ENCODE results near the gene SLC25A38. TPM values are rescaled to one million over a fixed set of nuclear protein-coding genes. Genes with fewer than 3 reads are reported as not detected.

SLC25A38 gene
- total RNA-seq, 1 experiment from 2014 or later = 45.9 TPM

DNA sequence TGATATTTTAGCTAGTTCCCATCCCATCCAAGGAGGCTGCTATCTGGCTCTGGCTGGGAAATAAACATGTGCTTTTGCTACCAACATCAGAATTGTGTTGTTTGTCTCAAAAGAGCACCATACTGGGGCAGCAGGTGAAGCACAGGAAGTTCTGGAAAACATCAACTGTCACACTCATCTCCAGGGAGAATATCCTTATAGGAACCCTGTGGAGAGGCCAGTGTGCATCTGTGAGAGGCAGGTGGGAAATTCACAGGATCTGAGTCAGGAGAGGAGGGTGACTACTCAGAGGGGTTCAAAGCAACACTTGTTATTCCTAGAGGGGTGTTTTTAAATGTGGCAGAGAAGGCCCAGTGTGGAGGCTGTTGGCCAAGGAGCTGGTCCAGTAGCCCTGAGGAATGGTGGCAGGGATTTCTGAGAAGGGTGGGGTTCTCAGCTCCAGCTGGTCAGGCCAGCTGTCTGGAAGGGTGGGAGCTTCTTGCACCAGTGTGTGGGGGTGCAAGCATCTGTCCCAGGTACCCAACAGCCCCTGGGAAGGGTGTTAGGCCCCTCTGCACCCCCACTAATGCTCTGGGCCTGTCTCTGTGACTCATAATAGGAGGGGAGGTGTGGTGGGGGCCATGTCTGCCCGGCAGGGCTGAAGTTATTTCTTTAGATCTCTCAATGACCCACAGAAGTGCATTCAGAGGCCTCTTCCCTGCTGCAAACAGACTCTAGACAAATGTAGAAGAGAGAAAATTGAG lies 52.0 kb downstream of the SLC25A38 start:
- Mint-ChIP-seq H3K4me1 (ENCODE audit: insufficient read depth, unreplicated experiment) (peaks cover 17% of the 10 kb centered on the region), H3K36me3 (ENCODE audit: insufficient read depth, unreplicated experiment) (no peaks in the 10 kb centered on the region), H3K9me3 (ENCODE audit: unreplicated experiment) (no peaks in the 10 kb centered on the region), H3K27ac (ENCODE audit: low read depth, unreplicated experiment) (no peak overlapping the region), H3K4me3 (ENCODE audit: unreplicated experiment) (no peak overlapping the region), H3K27me3 (ENCODE audit: insufficient read depth, unreplicated experiment) (no peaks in the 10 kb centered on the region)
- DNase-seq (ENCODE audit: unreplicated experiment) = no peak
- POLR2A ChIA-PET = interaction anchor here (1.6 kb wide), 1 partner anchor 27 kb away, joined by 3 read pairs; no protein-coding TSS in a partner anchor
- CTCF ChIA-PET = interaction anchor here (0.5 to 1.4 kb wide), 8 partner anchors 10 to 280 kb away, joined by 3 to 6 read pairs (median 3); no protein-coding TSS in a partner anchor
- intact Hi-C loops (cut with micrococcal nuclease) = no loop called here
- TF ChIP-seq, protein P1, sequence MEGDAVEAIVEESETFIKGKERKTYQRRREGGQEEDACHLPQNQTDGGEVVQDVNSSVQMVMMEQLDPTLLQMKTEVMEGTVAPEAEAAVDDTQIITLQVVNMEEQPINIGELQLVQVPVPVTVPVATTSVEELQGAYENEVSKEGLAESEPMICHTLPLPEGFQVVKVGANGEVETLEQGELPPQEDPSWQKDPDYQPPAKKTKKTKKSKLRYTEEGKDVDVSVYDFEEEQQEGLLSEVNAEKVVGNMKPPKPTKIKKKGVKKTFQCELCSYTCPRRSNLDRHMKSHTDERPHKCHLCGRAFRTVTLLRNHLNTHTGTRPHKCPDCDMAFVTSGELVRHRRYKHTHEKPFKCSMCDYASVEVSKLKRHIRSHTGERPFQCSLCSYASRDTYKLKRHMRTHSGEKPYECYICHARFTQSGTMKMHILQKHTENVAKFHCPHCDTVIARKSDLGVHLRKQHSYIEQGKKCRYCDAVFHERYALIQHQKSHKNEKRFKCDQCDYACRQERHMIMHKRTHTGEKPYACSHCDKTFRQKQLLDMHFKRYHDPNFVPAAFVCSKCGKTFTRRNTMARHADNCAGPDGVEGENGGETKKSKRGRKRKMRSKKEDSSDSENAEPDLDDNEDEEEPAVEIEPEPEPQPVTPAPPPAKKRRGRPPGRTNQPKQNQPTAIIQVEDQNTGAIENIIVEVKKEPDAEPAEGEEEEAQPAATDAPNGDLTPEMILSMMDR (IDR thresholded peaks at IDR 0.05; ENCODE audit: unreplicated experiment) = no peak
- no TSS peak for BruUV-seq (replicated peaks)

DNA sequence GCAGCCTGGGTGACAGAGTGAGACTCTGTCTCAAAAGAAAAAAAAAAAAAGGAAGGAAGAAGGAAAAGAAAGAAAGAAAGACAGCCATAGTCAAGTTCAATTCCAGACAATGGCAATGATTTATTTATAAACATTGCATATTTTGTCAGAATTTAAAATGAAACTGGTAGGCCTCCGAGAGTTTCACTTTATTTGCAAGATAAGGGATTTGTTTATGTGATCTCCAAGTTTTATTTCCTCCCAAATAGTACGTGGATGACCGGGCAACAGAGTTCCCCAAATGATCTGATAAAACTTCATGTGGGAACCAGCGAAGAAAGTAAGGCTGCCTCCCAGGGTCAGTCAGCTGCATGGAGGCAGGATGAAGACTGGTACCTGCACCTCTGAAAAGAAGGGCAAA lies 55.7 kb downstream of the SLC25A38 start:
- Mint-ChIP-seq H3K36me3 (ENCODE audit: insufficient read depth, unreplicated experiment) (no peaks in the 10 kb centered on the region), H3K4me3 (ENCODE audit: unreplicated experiment) (no peak overlapping the region), H3K9me3 (ENCODE audit: unreplicated experiment) (no peaks in the 10 kb centered on the region), H3K27me3 (ENCODE audit: insufficient read depth, unreplicated experiment) (no peaks in the 10 kb centered on the region), H3K4me1 (ENCODE audit: insufficient read depth, unreplicated experiment) (peaks cover 13% of the 10 kb centered on the region), H3K27ac (ENCODE audit: low read depth, unreplicated experiment) (no peak overlapping the region)
- CTCF ChIA-PET = interaction anchor here (0.8 to 2.3 kb wide), 3 partner anchors 9 to 60 kb away, joined by 3 to 15 read pairs (median 9); no protein-coding TSS in a partner anchor
- TF ChIP-seq, protein P1 (IDR thresholded peaks at IDR 0.05; ENCODE audit: unreplicated experiment) = no peak
- no peak for DNase-seq (ENCODE audit: unreplicated experiment)
- intact Hi-C loops (cut with micrococcal nuclease) = no loop called here
- POLR2A ChIA-PET = no interaction called here
- no TSS peak for BruUV-seq (replicated peaks)

DNA sequence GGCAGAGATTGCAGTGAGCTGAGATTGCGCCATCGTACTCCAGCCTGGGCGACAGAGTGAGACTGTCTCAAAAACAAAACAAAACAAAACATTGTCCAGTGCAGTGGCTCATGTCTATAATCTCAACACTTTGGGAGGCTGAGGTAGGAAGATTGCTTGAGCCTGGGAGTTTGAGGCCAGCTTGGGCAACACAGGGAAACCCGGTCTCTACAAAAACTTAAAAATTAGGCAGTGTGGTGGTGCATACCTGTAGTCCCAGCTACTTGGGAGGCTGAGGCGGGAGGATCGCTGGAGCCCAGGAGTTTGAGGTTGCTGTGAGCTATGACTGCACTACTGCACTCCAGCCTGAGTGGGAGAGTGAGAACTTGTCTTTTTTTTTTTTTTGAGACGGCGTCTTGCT lies 57.1 kb downstream of the SLC25A38 start:
- BruUV-seq (replicated peaks) = no TSS peak
- CTCF ChIA-PET = interaction anchor here (0.6 to 2.3 kb wide), 3 partner anchors 7 to 752 kb away, joined by 3 to 15 read pairs (median 9); no protein-coding TSS in a partner anchor

DNA sequence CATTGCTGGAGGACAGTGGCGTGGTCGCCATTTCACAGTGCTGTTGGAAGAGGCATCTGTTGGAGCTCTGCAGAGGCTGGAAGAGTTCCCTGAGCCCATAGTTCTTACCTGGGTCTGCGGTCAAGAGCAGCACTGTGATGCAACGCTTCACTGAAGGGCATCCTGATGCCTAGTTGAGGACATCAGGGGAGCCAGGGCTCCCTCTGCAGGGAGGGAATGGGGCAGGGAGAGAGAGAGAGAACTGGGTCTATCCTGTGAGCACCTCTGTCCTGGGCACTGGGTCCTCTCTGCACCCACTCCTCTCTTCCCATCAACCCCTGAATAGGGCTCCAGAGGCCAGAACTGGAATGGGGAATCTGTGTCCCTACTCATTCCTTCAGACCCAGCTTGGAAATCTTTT lies 60.4 kb downstream of the SLC25A38 start:
- Mint-ChIP-seq H3K27me3 (ENCODE audit: insufficient read depth, unreplicated experiment) (no peaks in the 10 kb centered on the region), H3K36me3 (ENCODE audit: insufficient read depth, unreplicated experiment) (no peaks in the 10 kb centered on the region), H3K27ac (ENCODE audit: low read depth, unreplicated experiment) (no peak overlapping the region), H3K4me1 (ENCODE audit: insufficient read depth, unreplicated experiment) (peaks cover 7% of the 10 kb centered on the region), H3K9me3 (ENCODE audit: unreplicated experiment) (no peaks in the 10 kb centered on the region), H3K4me3 (ENCODE audit: unreplicated experiment) (no peak overlapping the region)
- no TSS peak for BruUV-seq (replicated peaks)
- TF ChIP-seq, protein P1 (IDR thresholded peaks at IDR 0.05; ENCODE audit: unreplicated experiment) = no peak
- ChIA-PET POLR2A (interaction anchor here (1.1 kb wide), 1 partner anchor 35 kb away, joined by 3 read pairs; no protein-coding TSS in a partner anchor), CTCF (no interaction called here)
- intact Hi-C loops (cut with micrococcal nuclease) = no loop called here
- no peak for DNase-seq (ENCODE audit: unreplicated experiment)

More for the DNA sequence above, 57.1 kb downstream of the SLC25A38 start:
- no peaks in the 10 kb centered on the region for H3K27me3 Mint-ChIP-seq (ENCODE audit: insufficient read depth, unreplicated experiment)
- POLR2A ChIA-PET = interaction anchor here (1.6 kb wide), 1 partner anchor 8 kb away, joined by 5 read pairs; no protein-coding TSS in a partner anchor
- intact Hi-C loops (cut with micrococcal nuclease) = no loop called here
- no peaks in the 10 kb centered on the region for H3K9me3 Mint-ChIP-seq (ENCODE audit: unreplicated experiment)
- DNase-seq (ENCODE audit: unreplicated experiment) = no peak
- no peak overlapping the region for H3K4me3 Mint-ChIP-seq (ENCODE audit: unreplicated experiment)
- no peaks in the 10 kb centered on the region for H3K36me3 Mint-ChIP-seq (ENCODE audit: insufficient read depth, unreplicated experiment)
- H3K27ac Mint-ChIP-seq (ENCODE audit: low read depth, unreplicated experiment) = no peak overlapping the region
- no peaks in the 10 kb centered on the region for H3K4me1 Mint-ChIP-seq (ENCODE audit: insufficient read depth, unreplicated experiment)
- TF ChIP-seq, protein P1 (IDR thresholded peaks at IDR 0.05; ENCODE audit: unreplicated experiment) = no peak

All from MCF 10A (cell line).